ENCODE data around the gene TMEM108. TPM values are rescaled to one million over a fixed set of nuclear protein-coding genes. Genes with fewer than 3 reads are reported as not detected.

The TMEM108 gene
- polyA plus RNA-seq, 1 of the 3 experiments (the other 2 are of a cell fraction), result 8.6 TPM

- TF ChIP-seq, protein P1, sequence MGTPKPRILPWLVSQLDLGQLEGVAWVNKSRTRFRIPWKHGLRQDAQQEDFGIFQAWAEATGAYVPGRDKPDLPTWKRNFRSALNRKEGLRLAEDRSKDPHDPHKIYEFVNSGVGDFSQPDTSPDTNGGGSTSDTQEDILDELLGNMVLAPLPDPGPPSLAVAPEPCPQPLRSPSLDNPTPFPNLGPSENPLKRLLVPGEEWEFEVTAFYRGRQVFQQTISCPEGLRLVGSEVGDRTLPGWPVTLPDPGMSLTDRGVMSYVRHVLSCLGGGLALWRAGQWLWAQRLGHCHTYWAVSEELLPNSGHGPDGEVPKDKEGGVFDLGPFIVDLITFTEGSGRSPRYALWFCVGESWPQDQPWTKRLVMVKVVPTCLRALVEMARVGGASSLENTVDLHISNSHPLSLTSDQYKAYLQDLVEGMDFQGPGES (IDR thresholded peaks at IDR 0.05; ENCODE audit: low read depth, low read length), result no peak
- TF ChIP-seq CTCF (IDR thresholded peaks at IDR 0.05) (no peak), YY1 (IDR thresholded peaks at IDR 0.05; ENCODE audit: low read depth) (no peak), CHD2 (IDR thresholded peaks at IDR 0.05; ENCODE audit: low read length, partially characterized antibody) (no peak), ZBTB33 (IDR thresholded peaks at IDR 0.05; ENCODE audit: borderline replicate concordance, low read depth) (no peak)
Measured at GRCh38 chr3:133396906-133397305, 358.7 kb downstream of the TMEM108 start (continued).

- Histone ChIP-seq H3K4me3 (ENCODE audit: low read depth in 2 of 2, low read length in 1 of 2) (no peak within 1 kb of the TSS), H4K20me1 (ENCODE audit: insufficient read depth) (no peaks in the 10 kb centered on the region), H3K4me1 (ENCODE audit: control insufficient read depth in 1 of 2, insufficient read depth in 2 of 2, low read depth in 1 of 2, low read length in 1 of 2) (peaks cover 2 to 22% of the 10 kb centered on the region in 2 experiments; a peak in 3 of 4 replicates), H3K36me3 (replicated peaks in 1 of 2; ENCODE audit: control insufficient read depth in 1 of 2, insufficient read depth in 2 of 2, low read length in 1 of 2) (no peaks in the 10 kb centered on the region), H3K9me3 (no peaks in the 10 kb centered on the region), H3K9me2 (no peaks in the 10 kb centered on the region), H3K4me2 (no peak within 1 kb of the TSS), H3K79me2 (ENCODE audit: insufficient read depth) (no peaks in the 10 kb centered on the region), H3F3A (replicated peaks; ENCODE audit: insufficient read depth) (no peaks in the 10 kb centered on the region), H3K9ac (no peak within 1 kb of the TSS), H3K27ac (ENCODE audit: low read depth in 2 of 2, low read length in 1 of 2) (peak within 1 kb of the TSS in 1 of 2 experiments; percentile 16; a peak in 1 of 4 replicates), H3K27me3 (ENCODE audit: insufficient read depth) (no peaks in the 10 kb centered on the region), H2AFZ (ENCODE audit: low read depth) (no peak within 1 kb of the TSS)
- TF ChIP-seq SIN3A (IDR thresholded peaks at IDR 0.05; ENCODE audit: borderline replicate concordance, low read depth, low read length) (no peak), POLR2AphosphoS5 (IDR thresholded peaks at IDR 0.05; ENCODE audit: low read depth, low read length) (no peak), PBX3 (IDR thresholded peaks at IDR 0.05) (no peak), SMC3 (IDR thresholded peaks at IDR 0.05; ENCODE audit: low read depth, low read length) (no peak), RCOR1 (IDR thresholded peaks at IDR 0.05; ENCODE audit: low read length) (no peak), GATA2 (CRISPR knock-in tag; IDR thresholded peaks at IDR 0.05) (no peak), FOXJ3 (CRISPR knock-in tag; IDR thresholded peaks at IDR 0.05) (no peak), RFX5 (IDR thresholded peaks at IDR 0.05; ENCODE audit: low read length) (no peak), FOSL2 (IDR thresholded peaks at IDR 0.05; ENCODE audit: borderline replicate concordance, low read depth) (no peak), TAF1 (IDR thresholded peaks at IDR 0.05; ENCODE audit: borderline replicate concordance, low read depth, low read length) (no peak), CHD2 (IDR thresholded peaks at IDR 0.05; ENCODE audit: low read length, partially characterized antibody) (no peak), ELF1 (IDR thresholded peaks at IDR 0.05) (no peak), TCF12 (IDR thresholded peaks at IDR 0.05) (no peak), MEF2A (IDR thresholded peaks at IDR 0.05; ENCODE audit: borderline replicate concordance, low read depth) (no peak), GABPA (IDR thresholded peaks at IDR 0.05; ENCODE audit: low read depth) (no peak), NRF1 (IDR thresholded peaks at IDR 0.05; ENCODE audit: low read depth, low read length) (no peak), ZBTB33 (IDR thresholded peaks at IDR 0.05; ENCODE audit: borderline replicate concordance, low read depth) (no peak)
- TF ChIP-seq, protein P2, sequence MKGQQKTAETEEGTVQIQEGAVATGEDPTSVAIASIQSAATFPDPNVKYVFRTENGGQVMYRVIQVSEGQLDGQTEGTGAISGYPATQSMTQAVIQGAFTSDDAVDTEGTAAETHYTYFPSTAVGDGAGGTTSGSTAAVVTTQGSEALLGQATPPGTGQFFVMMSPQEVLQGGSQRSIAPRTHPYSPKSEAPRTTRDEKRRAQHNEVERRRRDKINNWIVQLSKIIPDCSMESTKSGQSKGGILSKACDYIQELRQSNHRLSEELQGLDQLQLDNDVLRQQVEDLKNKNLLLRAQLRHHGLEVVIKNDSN (IDR thresholded peaks at IDR 0.05; ENCODE audit: borderline replicate concordance, low read depth), result no peak
- TF ChIP-seq, protein P1 (IDR thresholded peaks at IDR 0.05; ENCODE audit: low read depth, low read length), result no peak
- DNase-seq, result no peak
- ChIA-PET POLR2A (interaction anchor here (0.6 kb wide), 1 partner anchor 11 kb away, joined by 4 read pairs; no protein-coding TSS in a partner anchor), CTCF (interaction anchor here (0.7 to 4.6 kb wide), 10 partner anchors 9 to 674 kb away, joined by 3 to 26 read pairs (median 4); no protein-coding TSS in a partner anchor)
- 70% methylated on average over 5 of the region's 15 CpGs for WGBS (ENCODE audit: low lambda C conversion rate)
Measured at GRCh38 chr3:133400006-133400515, 361.9 kb downstream of the TMEM108 start, which contains the start of gene BFSP2. Gene BFSP2 (plus strand): TSS chr3:133400056. CDS start chr3:133400084, 28 bp downstream.

All from SK-N-SH (cell line).